ENCODE measurements around the gene DMBX1.

DNA sequence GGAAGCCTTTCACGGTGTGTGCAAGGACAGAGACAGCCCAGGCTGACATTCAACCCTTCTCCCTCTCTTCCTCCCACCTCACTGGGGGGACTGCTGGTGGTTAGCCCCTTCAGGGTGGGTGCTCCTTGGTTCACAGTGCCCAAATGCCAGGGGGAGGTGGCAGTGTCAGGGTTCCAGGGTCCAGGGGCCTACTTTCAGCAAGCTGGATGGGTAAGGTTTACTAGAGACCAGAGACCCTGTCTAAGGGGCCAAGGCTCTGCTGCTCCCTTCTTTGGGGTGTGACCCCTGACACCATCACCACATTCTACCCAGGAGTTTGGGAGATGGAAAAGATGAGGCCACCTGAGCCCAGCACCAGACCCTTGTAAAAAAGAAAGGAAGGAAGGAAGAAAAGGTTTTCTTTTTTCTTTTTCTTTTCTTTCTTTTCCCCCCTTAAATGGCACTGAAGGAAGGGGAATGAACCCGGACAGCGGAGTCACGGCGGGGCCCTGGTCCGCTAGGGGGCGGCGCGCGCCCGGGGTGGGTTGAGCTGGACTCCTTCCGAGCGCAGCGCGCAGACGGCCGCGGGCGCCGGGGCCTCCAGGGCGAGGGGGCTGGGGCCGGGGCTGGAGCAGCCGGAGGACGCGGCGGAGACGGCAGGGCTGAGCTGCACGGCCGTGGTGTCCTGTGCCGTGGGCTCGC lies 43.0 kb downstream of the DMBX1 start:
- TF ChIP-seq CTCF (IDR thresholded peaks at IDR 0.05) (no peak), POLR2A (IDR thresholded peaks at IDR 0.05) (no peak)

All from lower leg skin (tissue), 3 donors.